ENCODE results near the gene CYP24A1. TPM values are rescaled to one million over a fixed set of nuclear protein-coding genes. Genes with fewer than 3 reads are reported as not detected.

Gene CYP24A1
- total RNA-seq, 1 donor from 2014 or later = not detected

DNA sequence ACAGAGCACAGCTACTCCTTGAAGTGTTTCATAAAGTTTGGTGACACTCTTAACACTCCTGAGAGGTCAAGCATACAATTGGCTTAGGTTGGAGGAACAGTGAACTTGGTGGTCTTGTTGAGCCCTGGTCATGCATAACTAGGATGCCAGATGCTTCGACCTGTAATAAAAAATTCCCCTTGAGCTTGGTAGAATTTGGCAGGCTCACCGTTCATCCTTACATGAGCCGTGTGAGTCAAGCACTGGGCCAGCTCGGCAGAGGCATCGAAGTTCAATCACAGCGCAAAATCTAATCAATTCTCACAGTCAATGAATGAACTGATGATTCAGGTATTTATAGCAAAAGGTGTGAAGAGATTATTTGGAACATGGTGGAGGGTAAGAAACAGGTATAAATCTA lies 33.7 kb downstream of the CYP24A1 start:
- Histone ChIP-seq H3K27ac (replicated peaks) (no peak overlapping the region), H3K4me3 (no peak overlapping the region), H3K36me3 (no peaks in the 10 kb centered on the region), H3K4me1 (no peaks in the 10 kb centered on the region), H3K27me3 (ENCODE audit: low read depth) (peaks cover 42% of the 10 kb centered on the region), H3K9me3 (replicated peaks) (peaks cover 15% of the 10 kb centered on the region)
- DNase-seq = no peak
- intact Hi-C loops (cut with micrococcal nuclease) = no loop called here
- TF ChIP-seq, protein P1, sequence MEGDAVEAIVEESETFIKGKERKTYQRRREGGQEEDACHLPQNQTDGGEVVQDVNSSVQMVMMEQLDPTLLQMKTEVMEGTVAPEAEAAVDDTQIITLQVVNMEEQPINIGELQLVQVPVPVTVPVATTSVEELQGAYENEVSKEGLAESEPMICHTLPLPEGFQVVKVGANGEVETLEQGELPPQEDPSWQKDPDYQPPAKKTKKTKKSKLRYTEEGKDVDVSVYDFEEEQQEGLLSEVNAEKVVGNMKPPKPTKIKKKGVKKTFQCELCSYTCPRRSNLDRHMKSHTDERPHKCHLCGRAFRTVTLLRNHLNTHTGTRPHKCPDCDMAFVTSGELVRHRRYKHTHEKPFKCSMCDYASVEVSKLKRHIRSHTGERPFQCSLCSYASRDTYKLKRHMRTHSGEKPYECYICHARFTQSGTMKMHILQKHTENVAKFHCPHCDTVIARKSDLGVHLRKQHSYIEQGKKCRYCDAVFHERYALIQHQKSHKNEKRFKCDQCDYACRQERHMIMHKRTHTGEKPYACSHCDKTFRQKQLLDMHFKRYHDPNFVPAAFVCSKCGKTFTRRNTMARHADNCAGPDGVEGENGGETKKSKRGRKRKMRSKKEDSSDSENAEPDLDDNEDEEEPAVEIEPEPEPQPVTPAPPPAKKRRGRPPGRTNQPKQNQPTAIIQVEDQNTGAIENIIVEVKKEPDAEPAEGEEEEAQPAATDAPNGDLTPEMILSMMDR (IDR thresholded peaks at IDR 0.05; ENCODE audit: borderline replicate concordance) = no peak

DNA sequence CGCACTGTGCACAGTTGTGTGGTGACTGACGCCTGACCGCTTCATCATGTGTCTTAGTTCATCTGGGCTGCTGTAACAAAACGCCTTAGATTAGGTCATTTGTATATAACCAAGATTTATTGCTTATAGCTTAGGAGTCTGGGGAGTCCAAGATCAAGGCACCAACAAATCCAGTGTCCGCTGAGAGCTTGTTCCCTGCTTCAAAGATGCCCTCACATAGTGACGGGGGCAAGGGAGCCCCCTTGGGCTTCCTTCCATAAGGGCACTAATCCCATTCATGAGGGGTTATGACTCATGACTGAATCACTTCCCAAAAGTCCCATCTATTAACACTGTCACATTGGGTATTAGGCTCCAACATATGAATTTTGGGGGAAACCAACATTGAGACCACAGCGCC lies 34.6 kb downstream of the CYP24A1 start:
- no peak for DNase-seq
- no peaks in the 10 kb centered on the region for H3K4me1 ChIP-seq
- H3K27me3 ChIP-seq (ENCODE audit: low read depth) = peaks cover 42% of the 10 kb centered on the region
- no peak overlapping the region for H3K4me3 ChIP-seq
- H3K36me3 ChIP-seq = no peaks in the 10 kb centered on the region
- no peak overlapping the region for H3K27ac ChIP-seq (replicated peaks)
- TF ChIP-seq, protein P1 (IDR thresholded peaks at IDR 0.05; ENCODE audit: borderline replicate concordance) = no peak
- intact Hi-C loops (cut with micrococcal nuclease) = no loop called here
- peaks cover 15% of the 10 kb centered on the region for H3K9me3 ChIP-seq (replicated peaks)

DNA sequence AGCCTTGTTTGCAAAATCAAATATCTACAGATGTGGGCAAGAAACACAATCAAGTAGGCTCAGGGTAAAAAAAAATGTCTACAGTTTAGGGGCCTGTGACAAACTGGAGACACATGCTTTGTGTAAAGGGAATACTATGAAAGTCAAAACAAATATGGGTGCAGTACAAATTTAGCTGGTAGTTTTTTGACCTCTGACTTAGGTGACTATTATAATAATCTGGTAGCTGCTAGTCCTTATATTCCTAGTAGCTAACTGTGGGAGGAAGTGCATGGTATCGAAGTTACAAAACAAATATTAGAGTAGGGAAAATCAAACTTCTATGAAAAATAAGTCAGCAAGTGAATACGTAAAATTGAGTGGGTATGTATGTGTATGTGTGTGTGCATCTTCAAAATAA lies 35.4 kb downstream of the CYP24A1 start:
- TF ChIP-seq, protein P1 (IDR thresholded peaks at IDR 0.05; ENCODE audit: borderline replicate concordance) = no peak
- H3K36me3 ChIP-seq = no peaks in the 10 kb centered on the region
- peaks cover 42% of the 10 kb centered on the region for H3K27me3 ChIP-seq (ENCODE audit: low read depth)
- H3K4me1 ChIP-seq = no peaks in the 10 kb centered on the region
- intact Hi-C loops (cut with micrococcal nuclease) = no loop called here
- no peak for DNase-seq
- no peak overlapping the region for H3K27ac ChIP-seq (replicated peaks)
- peaks cover 15% of the 10 kb centered on the region for H3K9me3 ChIP-seq (replicated peaks)
- H3K4me3 ChIP-seq = no peak overlapping the region

DNA sequence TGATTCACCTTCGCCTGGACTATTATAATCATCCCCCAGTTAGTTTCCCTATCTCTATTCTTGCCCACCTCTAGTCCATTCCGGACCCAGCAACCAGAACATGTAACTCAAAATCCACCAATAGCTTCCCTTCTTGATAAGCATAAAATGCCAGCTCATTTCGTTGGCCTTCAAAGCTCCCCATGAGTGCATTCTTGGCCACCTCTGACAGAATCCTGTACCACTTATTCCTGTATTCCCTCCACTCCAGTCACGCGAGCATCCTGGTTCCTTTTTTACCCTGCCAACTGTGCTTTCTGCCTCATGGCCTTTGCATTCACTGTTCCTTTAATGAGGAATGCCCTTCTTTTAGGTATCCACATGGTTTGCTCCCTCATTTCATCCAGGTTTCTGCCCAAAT lies 36.7 kb downstream of the CYP24A1 start:
- Histone ChIP-seq H3K4me1 (no peaks in the 10 kb centered on the region), H3K4me3 (no peak overlapping the region), H3K36me3 (no peaks in the 10 kb centered on the region), H3K9me3 (replicated peaks) (peaks cover 15% of the 10 kb centered on the region), H3K27ac (replicated peaks) (no peak overlapping the region), H3K27me3 (ENCODE audit: low read depth) (peaks cover 38% of the 10 kb centered on the region)
- TF ChIP-seq, protein P1 (IDR thresholded peaks at IDR 0.05; ENCODE audit: borderline replicate concordance) = no peak
- intact Hi-C loops (cut with micrococcal nuclease) = no loop called here
- no peak for DNase-seq

DNA sequence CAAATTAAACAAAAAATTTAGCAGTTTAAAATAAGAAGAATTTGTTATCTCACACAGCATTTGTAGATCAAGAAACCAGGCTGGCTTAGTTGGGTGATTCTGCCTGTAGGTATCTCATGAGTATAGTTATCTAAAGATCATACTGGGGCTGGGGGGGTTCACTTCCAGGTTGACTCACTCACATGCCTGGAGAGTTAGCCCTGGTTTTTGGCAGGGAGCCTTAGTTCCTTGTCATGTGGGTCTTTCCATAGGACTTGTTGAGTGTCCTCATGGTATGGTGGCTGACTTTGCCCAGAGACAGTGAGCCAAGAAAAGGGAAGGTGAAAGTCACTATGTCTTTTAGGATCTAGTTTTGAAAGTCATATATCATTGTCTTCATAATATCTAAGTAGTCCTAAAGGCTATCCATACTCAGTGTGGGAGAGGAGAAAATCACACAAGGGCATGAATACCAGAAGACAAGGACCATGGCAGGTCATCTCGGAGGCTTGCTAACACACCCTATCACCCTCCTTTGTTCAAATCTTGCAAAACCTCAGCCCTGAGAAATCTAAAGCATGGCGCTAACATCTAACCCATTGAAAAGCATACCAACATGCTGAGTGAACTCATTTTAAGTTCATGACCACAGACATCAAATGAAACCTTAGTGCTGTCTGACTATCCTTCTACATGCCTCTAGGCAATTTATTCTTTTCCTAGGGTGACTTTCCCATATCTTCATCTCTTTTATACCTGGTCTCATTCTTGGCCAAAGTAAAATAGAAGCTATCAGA lies 39.2 kb downstream of the CYP24A1 start:
- no peak for DNase-seq
- no peaks in the 10 kb centered on the region for H3K36me3 ChIP-seq
- TF ChIP-seq, protein P1 (IDR thresholded peaks at IDR 0.05; ENCODE audit: borderline replicate concordance) = no peak
- H3K4me1 ChIP-seq = no peaks in the 10 kb centered on the region
- intact Hi-C loops (cut with micrococcal nuclease) = no loop called here
- no peak overlapping the region for H3K4me3 ChIP-seq
- no peak overlapping the region for H3K27ac ChIP-seq (replicated peaks)
- H3K9me3 ChIP-seq (replicated peaks) = peaks cover 8% of the 10 kb centered on the region
- peaks cover 33% of the 10 kb centered on the region for H3K27me3 ChIP-seq (ENCODE audit: low read depth)

Data from left ventricle myocardium inferior (tissue), 1 donor.